Spleen (tissue), 11 donors: Measurements from ENCODE around the gene PGAP3. TPM values are rescaled to one million over a fixed set of nuclear protein-coding genes. Genes with fewer than 3 reads are reported as not detected.

Experiments used
- DNase-seq: peaks from one replicate; pipeline ENCODE4 v3.0.0-alpha.2; 2020
- H3K27ac ChIP-seq, 8 donors: fragments of 200-600 bp; sonication (generic) in 7 of 8; 1 replicate in 4 of 8; 2 replicates in 4 of 8; pipeline versions ENCODE4 v1.5.0 to v1.8.0; 2016 to 2021; ENCODE audit warnings: inconsistent platforms in 4 of 8, mild to moderate bottlenecking in 4 of 8, moderate library complexity in 1 of 8
- H3K27me3 ChIP-seq, 7 donors: fragments of 200-600 bp; sonication (generic) in 6 of 7; replicated peaks in 1 of 7; 1 replicate in 4 of 7; 2 replicates in 3 of 7; pipeline versions ENCODE4 v1.5.0 to v1.8.0; 2016 to 2021; ENCODE audit warnings: inconsistent platforms in 3 of 7, mild to moderate bottlenecking in 1 of 7
- H3K36me3 ChIP-seq, 6 donors: fragments of 200-600 bp; sonication (generic) in 5 of 6; 1 replicate in 4 of 6; 2 replicates in 2 of 6; pipeline versions ENCODE4 v1.5.0 to v1.8.0; 2016 to 2021; ENCODE audit warnings: inconsistent platforms in 2 of 6
- H3K4me1 ChIP-seq, 6 donors: fragments of 200-600 bp; sonication (generic) in 5 of 6; 1 replicate in 3 of 6; 2 replicates in 3 of 6; pipeline versions ENCODE4 v1.5.0 to v1.8.0; 2016 to 2021; ENCODE audit warnings: inconsistent platforms in 3 of 6
- H3K4me3 ChIP-seq, 8 donors: fragments of 200-600 bp; sonication (generic) in 7 of 8; 1 replicate in 4 of 8; 2 replicates in 4 of 8; pipeline versions ENCODE4 v1.5.0 to v1.8.0; 2016 to 2021; ENCODE audit warnings: inconsistent platforms in 4 of 8, mild to moderate bottlenecking in 4 of 8, moderate library complexity in 2 of 8
- H3K9me3 ChIP-seq, 8 donors: fragments of 200-600 bp; sonication (generic) in 7 of 8; 1 replicate in 4 of 8; 2 replicates in 4 of 8; pipeline versions ENCODE4 v1.5.0 to v1.8.0; 2016 to 2021; ENCODE audit warnings: inconsistent platforms in 4 of 8
- POLR2A ChIP-seq, 3 donors: fragments of 450-650 bp; IDR thresholded peaks; one replicate each; pipeline ENCODE4 v1.5.1; 2017; ENCODE audit warnings: antibody characterized with exemption in 3 of 3, mild to moderate bottlenecking in 1 of 3
- POLR2AphosphoS5 ChIP-seq, 3 donors: sonication (generic); formaldehyde crosslinking; IDR thresholded peaks; one replicate each; pipeline ENCODE4 v1.5.1; 2017; ENCODE audit warnings: antibody characterized with exemption in 3 of 3
- WGBS, 5 donors: extraction: QIAGEN DNeasy Blood & Tissue Kit in 3 of 5; methylation state at CpG; one replicate each; pipeline versions ENCODE4 v1.1.5 to v1.1.7; 2013 to 2018; 5-methylcytosine and 5-hydroxymethylcytosine counted together
- intact Hi-C: fragments of 100-400 bp; cut with DNase I; formaldehyde crosslinking; loops from one replicate; pipeline ENCODE4 v1.15.0; 2023; ENCODE audit warnings: low total_unique reads
- polyA plus RNA-seq, 3 donors: library from polyadenylated mRNA; stranded (reverse); fragments of 200-250 nt; gene quantifications; one replicate each; pipeline ENCODE4 v1.2.1, GENCODE V29; 2013
- total RNA-seq, 7 donors: library from RNA; depleted of rRNA in 3 of 7; stranded (reverse); fragments of >200 nt in 3 of 7; fragmentation: NEBNext Ultra II Directional in 4 of 7; extraction: Animal tissue kit (Norgen Biotek cat#: 25700) in 4 of 7; gene quantifications; one replicate each; pipeline versions ENCODE4 v1.1.0 to v1.2.1, GENCODE V29; 2016 to 2021
- TF ChIP-seq, protein P1 (sequence below), 11 experiments: fragments of 200-600 bp in 7 of 11; fragments of 450-650 bp in 4 of 11; sonication (generic) in 4 of 11; IDR thresholded peaks in 8 of 11; conservative IDR thresholded peaks in 3 of 11; 1 replicate in 7 of 11; 2 replicates in 4 of 11; pipeline versions ENCODE4 v1.4.0 to v1.8.0; 2016 to 2021; ENCODE audit warnings: antibody characterized with exemption in 11 of 11, inconsistent platforms in 4 of 11, mild to moderate bottlenecking in 1 of 11
- donor health status: healthy with polysubstance abuse.
- donor health status: DM: no; HTN: no; CAD: no; lungs with moderate emphysema.
- donor health status: DM: no; HTN: no; CAD: no.
- donor health status: Bipolar disorder and iron deficiency.
- donor health status: healthy.
- donor health status: DM: no; HTN: no; CAD: no.
- donor health status: DM: yes; HTN: yes; CAD: no.

The PGAP3 gene
- total and polyA plus RNA-seq, 10 donors: 11.5 to 27.4 (median 19.5) TPM

DNA sequence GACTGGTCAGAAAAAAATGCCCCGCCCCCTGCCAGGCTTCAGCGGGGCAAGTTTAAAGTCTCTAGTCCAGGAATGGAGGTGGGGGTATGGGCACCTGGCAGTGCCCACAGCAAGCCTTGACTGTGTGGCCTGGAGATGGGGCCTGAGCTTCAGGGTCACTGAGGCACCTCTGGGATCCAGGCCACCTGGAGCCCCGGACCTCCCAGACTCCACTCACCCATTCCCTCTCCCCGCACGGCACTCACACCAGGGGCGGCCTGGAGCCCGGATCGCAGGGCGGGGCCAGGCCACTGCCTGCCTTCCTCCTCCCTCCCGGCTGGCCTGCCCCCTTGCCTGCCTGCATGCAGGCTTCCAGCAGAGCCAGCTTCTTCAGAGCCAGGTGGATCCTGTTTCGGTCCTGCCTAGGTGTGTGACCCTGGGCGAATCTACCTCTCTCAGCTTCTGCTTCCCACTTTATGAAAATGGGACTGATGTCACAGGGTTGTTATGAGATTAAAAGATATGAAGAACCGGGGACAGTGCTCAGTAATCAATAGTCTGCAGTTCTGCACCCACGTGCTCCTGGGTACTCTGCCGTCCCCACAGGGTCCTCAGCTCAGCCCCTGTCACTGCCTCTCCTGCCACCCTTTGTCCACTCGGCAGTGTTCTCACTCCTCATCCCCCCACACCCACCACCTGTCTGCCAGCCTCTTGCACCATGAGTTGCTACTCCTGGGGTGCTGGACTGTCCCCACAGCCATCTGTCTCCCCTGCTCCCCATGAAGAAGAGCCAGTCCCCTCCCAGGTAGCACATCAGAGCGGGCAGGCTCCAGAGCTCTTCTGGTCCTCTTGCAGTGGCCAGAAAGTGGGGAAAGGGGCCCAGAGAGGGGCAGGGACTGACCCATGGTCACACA, 23.9 kb downstream of the PGAP3 start:
- Histone ChIP-seq H3K36me3 (peaks cover 0 to 54% (median 39%) of the 10 kb centered on the region in 6 donors), H3K27me3 (peaks cover 3 to 43% (median 27%) of the 10 kb centered on the region in 7 donors), H3K9me3 (no peaks in the 10 kb centered on the region), H3K4me1 (peaks cover 0 to 84% (median 41%) of the 10 kb centered on the region in 6 donors), H3K27ac (no peak overlapping the region), H3K4me3 (no peak overlapping the region)
- peak; percentile 71 for DNase-seq
- intact Hi-C loops: no loop called here
- TF ChIP-seq POLR2AphosphoS5 (IDR thresholded peaks at IDR 0.05): peak in 2 of 3 donors; percentile 24 to 34
- TF ChIP-seq, protein P1, sequence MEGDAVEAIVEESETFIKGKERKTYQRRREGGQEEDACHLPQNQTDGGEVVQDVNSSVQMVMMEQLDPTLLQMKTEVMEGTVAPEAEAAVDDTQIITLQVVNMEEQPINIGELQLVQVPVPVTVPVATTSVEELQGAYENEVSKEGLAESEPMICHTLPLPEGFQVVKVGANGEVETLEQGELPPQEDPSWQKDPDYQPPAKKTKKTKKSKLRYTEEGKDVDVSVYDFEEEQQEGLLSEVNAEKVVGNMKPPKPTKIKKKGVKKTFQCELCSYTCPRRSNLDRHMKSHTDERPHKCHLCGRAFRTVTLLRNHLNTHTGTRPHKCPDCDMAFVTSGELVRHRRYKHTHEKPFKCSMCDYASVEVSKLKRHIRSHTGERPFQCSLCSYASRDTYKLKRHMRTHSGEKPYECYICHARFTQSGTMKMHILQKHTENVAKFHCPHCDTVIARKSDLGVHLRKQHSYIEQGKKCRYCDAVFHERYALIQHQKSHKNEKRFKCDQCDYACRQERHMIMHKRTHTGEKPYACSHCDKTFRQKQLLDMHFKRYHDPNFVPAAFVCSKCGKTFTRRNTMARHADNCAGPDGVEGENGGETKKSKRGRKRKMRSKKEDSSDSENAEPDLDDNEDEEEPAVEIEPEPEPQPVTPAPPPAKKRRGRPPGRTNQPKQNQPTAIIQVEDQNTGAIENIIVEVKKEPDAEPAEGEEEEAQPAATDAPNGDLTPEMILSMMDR (IDR thresholded peaks at IDR 0.05 in 8 of 11, conservative IDR thresholded peaks at IDR 0.05 in 3 of 11): no peak
- no peak for TF ChIP-seq POLR2A (IDR thresholded peaks at IDR 0.05)
- WGBS, 5 donors: 57 to 82% (median 70%) methylated on average over 15 to 17 of the region's 17 CpGs

DNA sequence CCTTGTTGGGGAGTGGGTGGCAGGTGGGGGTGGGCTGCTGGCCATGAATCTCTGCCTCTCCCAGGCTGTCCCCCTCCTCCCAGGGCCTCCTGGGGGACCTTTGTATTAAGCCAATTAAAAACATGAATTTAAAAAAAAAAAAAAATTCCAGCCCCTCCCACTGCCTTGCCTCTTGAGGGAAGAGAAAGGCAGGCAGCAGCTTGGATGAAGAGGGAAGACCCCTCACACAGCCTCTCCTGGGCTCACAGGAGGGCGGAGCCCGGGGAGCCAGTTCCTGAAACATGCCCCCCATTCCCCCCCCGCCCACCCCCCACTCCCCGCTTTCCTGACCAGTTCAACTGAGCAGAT, 24.5 kb downstream of the PGAP3 start:
- WGBS, 5 donors: 64 to 82% (median 74%) methylated on average over 4 of the region's 4 CpGs
- TF ChIP-seq POLR2A (IDR thresholded peaks at IDR 0.05): no peak
- TF ChIP-seq POLR2AphosphoS5 (IDR thresholded peaks at IDR 0.05): no peak
- TF ChIP-seq, protein P1 (IDR thresholded peaks at IDR 0.05 in 8 of 11, conservative IDR thresholded peaks at IDR 0.05 in 3 of 11): no peak
- no peaks in the 10 kb centered on the region for H3K9me3 ChIP-seq
- H3K4me3 ChIP-seq: no peak overlapping the region
- peaks cover 0 to 84% (median 41%) of the 10 kb centered on the region in 6 donors for H3K4me1 ChIP-seq
- no peak for DNase-seq
- H3K27ac ChIP-seq: no peak overlapping the region
- H3K36me3 ChIP-seq: peaks cover 0 to 60% (median 44%) of the 10 kb centered on the region in 6 donors
- intact Hi-C loops: no loop called here
- peaks cover 0 to 37% (median 21%) of the 10 kb centered on the region in 7 donors for H3K27me3 ChIP-seq

GRCh38 chr17:39662551-39663339, 25.1 kb downstream of the PGAP3 start:
- H3K4me1 ChIP-seq: peaks cover 0 to 84% (median 35%) of the 10 kb centered on the region in 6 donors
- intact Hi-C loops: no loop called here
- 82 to 91% (median 85%) methylated on average over 19 to 22 of the region's 22 CpGs for WGBS, 5 donors
- no peak overlapping the region for H3K27ac ChIP-seq
- TF ChIP-seq POLR2AphosphoS5 (IDR thresholded peaks at IDR 0.05): peak in 2 of 3 donors; percentile 11 to 56
- TF ChIP-seq, protein P1 (IDR thresholded peaks at IDR 0.05 in 8 of 11, conservative IDR thresholded peaks at IDR 0.05 in 3 of 11): no peak
- H3K27me3 ChIP-seq: peaks cover 0 to 32% (median 15%) of the 10 kb centered on the region in 7 donors
- DNase-seq: peak; percentile 74
- H3K36me3 ChIP-seq: peaks cover 0 to 66% (median 49%) of the 10 kb centered on the region in 6 donors
- H3K4me3 ChIP-seq: no peak overlapping the region
- H3K9me3 ChIP-seq: no peaks in the 10 kb centered on the region
